ENCODE measurements around the gene OSBPL6. TPM values are rescaled to one million over a fixed set of nuclear protein-coding genes. Genes with fewer than 3 reads are reported as not detected.

Gene OSBPL6
- total RNA-seq, 4 donors from 2014 or later = 1.8 to 6.1 (median 3.4) TPM

DNA sequence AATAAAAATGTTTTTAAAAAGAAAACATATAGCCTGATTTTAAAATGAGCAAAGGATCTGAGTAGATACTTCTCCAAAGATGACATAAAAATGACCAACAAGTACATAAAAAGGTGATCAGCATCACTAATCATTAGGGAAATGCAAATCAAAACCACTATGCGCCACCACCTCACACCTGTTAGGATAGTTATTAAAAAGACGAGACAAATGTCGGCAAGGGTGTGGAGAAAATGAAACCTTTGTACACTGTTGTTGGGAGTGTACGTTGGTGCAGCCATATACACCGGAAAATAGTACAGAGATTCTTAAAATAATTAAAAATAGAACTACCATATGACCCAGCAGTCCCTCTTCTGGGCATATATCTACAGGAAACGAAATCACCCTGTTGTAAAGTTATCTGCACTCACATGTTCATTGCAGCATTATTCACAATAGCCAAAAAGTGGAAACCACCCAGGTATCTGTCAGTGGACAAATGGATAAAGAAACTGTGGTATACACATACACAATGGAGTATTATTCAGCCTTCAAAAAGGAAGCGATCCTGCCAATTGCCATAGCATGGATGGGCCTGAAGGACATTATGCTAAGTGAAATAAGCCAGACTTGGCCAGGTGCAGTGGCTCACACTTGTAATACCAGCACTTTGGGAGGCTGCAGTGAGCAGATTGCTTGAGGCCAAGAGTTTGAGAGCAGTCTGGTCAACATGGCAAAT lies 165.0 kb downstream of the OSBPL6 start:
- intact Hi-C loops (cut with DNase I) = no loop called here
- Histone ChIP-seq H3K36me3 (peaks cover 0 to 5% (median 0%) of the 10 kb centered on the region in 3 donors), H3K27me3 (no peaks in the 10 kb centered on the region), H3K27ac (no peak overlapping the region), H3K9me3 (peaks cover 0 to 4% (median 0%) of the 10 kb centered on the region in 3 donors), H3K4me3 (no peak overlapping the region), H3K4me1 (no peaks in the 10 kb centered on the region)
- TF ChIP-seq POLR2A (IDR thresholded peaks at IDR 0.05) = no peak
- TF ChIP-seq, protein P1, sequence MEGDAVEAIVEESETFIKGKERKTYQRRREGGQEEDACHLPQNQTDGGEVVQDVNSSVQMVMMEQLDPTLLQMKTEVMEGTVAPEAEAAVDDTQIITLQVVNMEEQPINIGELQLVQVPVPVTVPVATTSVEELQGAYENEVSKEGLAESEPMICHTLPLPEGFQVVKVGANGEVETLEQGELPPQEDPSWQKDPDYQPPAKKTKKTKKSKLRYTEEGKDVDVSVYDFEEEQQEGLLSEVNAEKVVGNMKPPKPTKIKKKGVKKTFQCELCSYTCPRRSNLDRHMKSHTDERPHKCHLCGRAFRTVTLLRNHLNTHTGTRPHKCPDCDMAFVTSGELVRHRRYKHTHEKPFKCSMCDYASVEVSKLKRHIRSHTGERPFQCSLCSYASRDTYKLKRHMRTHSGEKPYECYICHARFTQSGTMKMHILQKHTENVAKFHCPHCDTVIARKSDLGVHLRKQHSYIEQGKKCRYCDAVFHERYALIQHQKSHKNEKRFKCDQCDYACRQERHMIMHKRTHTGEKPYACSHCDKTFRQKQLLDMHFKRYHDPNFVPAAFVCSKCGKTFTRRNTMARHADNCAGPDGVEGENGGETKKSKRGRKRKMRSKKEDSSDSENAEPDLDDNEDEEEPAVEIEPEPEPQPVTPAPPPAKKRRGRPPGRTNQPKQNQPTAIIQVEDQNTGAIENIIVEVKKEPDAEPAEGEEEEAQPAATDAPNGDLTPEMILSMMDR (IDR thresholded peaks at IDR 0.05) = no peak
- DNase-seq = no peak
- WGBS, 2 donors = 88% methylated on average over 7 of the region's 7 CpGs

DNA sequence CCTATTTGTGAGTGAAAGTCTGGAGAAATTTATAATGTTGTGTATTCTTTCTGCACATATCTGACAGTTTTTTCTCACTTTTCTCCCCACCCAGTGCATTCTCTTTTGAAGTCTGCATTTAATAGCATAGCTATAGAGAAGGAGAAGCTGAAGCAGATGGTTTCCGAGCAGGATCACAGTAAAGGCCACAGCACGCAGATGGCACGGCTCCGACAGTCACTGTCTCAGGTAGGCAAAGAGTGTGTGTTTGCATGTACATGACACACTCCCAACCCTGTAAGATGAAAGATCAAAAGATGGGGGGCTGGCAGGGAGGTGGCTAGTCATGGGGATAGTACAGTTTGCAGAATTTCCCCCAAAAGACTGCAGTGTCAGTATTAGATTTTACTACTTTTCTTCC lies 167.3 kb downstream of the OSBPL6 start:
- H3K4me3 ChIP-seq = no peak overlapping the region
- no peaks in the 10 kb centered on the region for H3K27me3 ChIP-seq
- 83 to 95% methylated on average over 4 of the region's 4 CpGs for WGBS, 2 donors
- peaks cover 0 to 5% (median 0%) of the 10 kb centered on the region in 3 donors for H3K36me3 ChIP-seq
- H3K27ac ChIP-seq = no peak overlapping the region
- TF ChIP-seq, protein P1 (IDR thresholded peaks at IDR 0.05) = no peak
- TF ChIP-seq POLR2A (IDR thresholded peaks at IDR 0.05) = no peak
- DNase-seq = no peak
- intact Hi-C loops (cut with DNase I) = no loop called here
- H3K4me1 ChIP-seq = no peaks in the 10 kb centered on the region
- peaks cover 0 to 4% (median 0%) of the 10 kb centered on the region in 3 donors for H3K9me3 ChIP-seq

DNA sequence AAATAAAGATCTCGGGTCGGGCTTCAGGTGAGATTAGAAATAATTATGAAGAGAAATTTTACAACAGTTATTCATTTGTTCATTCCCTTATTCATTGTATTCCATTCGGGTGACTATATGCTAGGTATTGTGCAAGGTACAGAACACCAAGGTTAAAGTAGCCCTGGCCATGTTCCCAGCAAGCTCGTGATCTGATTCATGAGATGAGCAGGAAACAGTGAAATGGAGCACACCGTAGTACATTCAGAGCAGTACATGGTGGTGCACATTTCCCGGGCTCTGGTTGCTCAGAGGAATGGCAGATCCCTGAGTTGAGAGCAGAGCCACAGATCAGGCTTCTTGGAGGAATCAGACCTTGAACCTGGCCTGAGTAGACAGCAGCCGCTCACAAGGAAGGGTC lies 168.9 kb downstream of the OSBPL6 start:
- Histone ChIP-seq H3K27me3 (no peaks in the 10 kb centered on the region), H3K36me3 (peaks cover 0 to 5% (median 0%) of the 10 kb centered on the region in 3 donors), H3K4me1 (no peaks in the 10 kb centered on the region), H3K27ac (no peak overlapping the region), H3K4me3 (no peak overlapping the region), H3K9me3 (no peaks in the 10 kb centered on the region)
- 50 to 70% methylated on average over 7 of the region's 7 CpGs for WGBS, 2 donors
- TF ChIP-seq, protein P1 (IDR thresholded peaks at IDR 0.05) = no peak
- no peak for TF ChIP-seq POLR2A (IDR thresholded peaks at IDR 0.05)
- intact Hi-C loops (cut with DNase I) = no loop called here
- no peak for DNase-seq

DNA sequence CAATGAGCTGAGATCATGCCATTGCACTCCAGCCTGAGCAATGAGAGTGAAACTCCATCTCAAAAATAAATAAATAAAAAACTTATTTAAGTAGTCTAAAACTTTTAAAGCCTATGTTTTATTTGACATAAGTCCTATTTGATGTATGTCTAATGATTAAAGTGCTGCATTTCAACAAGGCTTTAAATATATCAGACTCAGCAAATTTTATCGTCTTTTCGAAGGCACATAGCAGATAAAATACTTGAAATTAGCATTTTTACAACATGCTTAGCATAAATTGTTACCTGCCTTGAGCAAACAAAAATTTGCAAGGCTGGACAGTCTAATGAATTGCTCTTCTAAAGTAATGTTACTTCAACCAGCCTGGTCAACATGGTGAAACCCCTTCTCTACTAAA lies 170.8 kb downstream of the OSBPL6 start:
- WGBS, 2 donors = 83 to 84% methylated on average over 2 of the region's 2 CpGs
- TF ChIP-seq, protein P1 (IDR thresholded peaks at IDR 0.05) = no peak
- no peak for TF ChIP-seq POLR2A (IDR thresholded peaks at IDR 0.05)
- H3K27ac ChIP-seq = no peak overlapping the region
- H3K27me3 ChIP-seq = no peaks in the 10 kb centered on the region
- peaks cover 0 to 5% (median 0%) of the 10 kb centered on the region in 3 donors for H3K36me3 ChIP-seq
- H3K4me3 ChIP-seq = no peak overlapping the region
- no peaks in the 10 kb centered on the region for H3K4me1 ChIP-seq
- no peak for DNase-seq
- H3K9me3 ChIP-seq = no peaks in the 10 kb centered on the region
- intact Hi-C loops (cut with DNase I) = no loop called here

DNA sequence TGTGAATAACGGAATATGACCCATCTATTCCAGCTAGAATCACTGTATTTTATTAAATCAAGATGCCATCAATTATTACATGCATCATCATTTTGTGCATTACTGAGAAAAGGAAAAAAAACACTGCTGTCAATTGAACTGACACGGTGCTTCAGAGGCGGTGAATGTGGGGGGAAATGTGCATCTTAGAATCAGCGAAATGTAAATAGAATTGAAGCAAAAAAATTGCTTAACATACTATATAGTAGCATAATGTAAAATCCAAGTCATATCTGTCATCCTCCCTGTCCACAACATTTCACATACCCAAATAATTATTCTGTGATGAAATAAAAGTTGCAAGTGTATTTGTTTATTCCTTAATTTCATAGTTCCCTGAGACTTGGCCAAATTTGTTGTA lies 172.1 kb downstream of the OSBPL6 start:
- Histone ChIP-seq H3K27ac (no peak overlapping the region), H3K4me1 (no peaks in the 10 kb centered on the region), H3K27me3 (no peaks in the 10 kb centered on the region), H3K36me3 (peaks cover 0 to 5% (median 0%) of the 10 kb centered on the region in 3 donors), H3K4me3 (no peak overlapping the region), H3K9me3 (no peaks in the 10 kb centered on the region)
- TF ChIP-seq, protein P1 (IDR thresholded peaks at IDR 0.05) = no peak
- TF ChIP-seq POLR2A (IDR thresholded peaks at IDR 0.05) = no peak
- 89 to 93% methylated on average over 4 of the region's 4 CpGs for WGBS, 2 donors
- no peak for DNase-seq
- intact Hi-C loops (cut with DNase I) = no loop called here

Measured in esophagus squamous epithelium (tissue), 5 donors.